OCI-LY7 (cell line): ENCODE data around the gene GRIK1. TPM values are rescaled to one million over a fixed set of nuclear protein-coding genes. Genes with fewer than 3 reads are reported as not detected.

Experiments
- BruUV-seq: library from RNA; stranded (reverse); fragments of 400-500 nt; replicated peaks from 2 replicates; lab custom pipeline; 2021; lab: Mats Ljungman, UMichigan
- CTCF ChIA-PET: fragments of 300-600 bp; sonication (Branson Sonifier 250); formaldehyde crosslinking; loops from one replicate; lab custom pipeline; 2022; ENCODE audit warnings: antibody characterized with exemption; ENCODE audit not compliant: unreplicated experiment; lab: Charles Lee
- POLR2A ChIA-PET: fragments of 300-600 bp; sonication (Branson Sonifier 250); formaldehyde crosslinking; loops from one replicate; lab custom pipeline; 2022; ENCODE audit warnings: antibody characterized with exemption; lab: Charles Lee
- DNase-seq: peaks from one replicate; pipeline ENCODE4 v3.0.0-alpha.2; 2015; ENCODE audit warnings: low spot score
- H2AFZ ChIP-seq: fragments of 200-600 bp; sonication (generic), shearing (Covaris generic); 2 replicates; pipeline ENCODE4 v1.6.1; 2014; ENCODE audit warnings: mild to moderate bottlenecking, antibody characterized with exemption, low read length, moderate library complexity
- H3K27ac ChIP-seq: fragments of 200-600 bp; sonication (generic); 2 replicates; pipeline ENCODE4 v1.5.1; 2014; ENCODE audit warnings: mixed run types, low read depth, mild to moderate bottlenecking, moderate library complexity, low read length, inconsistent platforms; ENCODE audit not compliant: poor library complexity, severe bottlenecking
- H3K36me3 ChIP-seq: fragments of 200-600 bp; sonication (generic); 2 replicates; pipeline ENCODE4 v1.6.1; 2014; ENCODE audit warnings: mild to moderate bottlenecking, antibody characterized with exemption, low read length, moderate library complexity, mixed read lengths; ENCODE audit not compliant: insufficient read depth
- H3K4me1 ChIP-seq: fragments of 200-600 bp; sonication (generic); 2 replicates; pipeline ENCODE4 v1.5.1; 2014; ENCODE audit warnings: mild to moderate bottlenecking, low read length; ENCODE audit not compliant: insufficient read depth, poor library complexity, severe bottlenecking
- H3K4me2 ChIP-seq: fragments of 200-600 bp; sonication (generic); 2 replicates; pipeline ENCODE4 v1.6.1; 2014; ENCODE audit warnings: mild to moderate bottlenecking, low read length
- H3K4me3 ChIP-seq: fragments of 200-600 bp; sonication (generic); 2 replicates; pipeline ENCODE4 v1.5.1; 2014; ENCODE audit warnings: mild to moderate bottlenecking, low read depth, low read length; ENCODE audit not compliant: poor library complexity, severe bottlenecking
- H3K79me2 ChIP-seq: fragments of 200-600 bp; sonication (generic); 2 replicates; pipeline ENCODE4 v1.6.1; 2016; ENCODE audit warnings: low read depth, mild to moderate bottlenecking, low read length, moderate library complexity, mixed read lengths; ENCODE audit not compliant: insufficient read depth
- H3K9me2 ChIP-seq: fragments of 200-600 bp; sonication (generic); 2 replicates; pipeline ENCODE4 v1.6.1; 2016; ENCODE audit warnings: mild to moderate bottlenecking, low read length, mixed read lengths; ENCODE audit not compliant: insufficient read depth
- H3K9me3 ChIP-seq: fragments of 200-600 bp; sonication (generic); 2 replicates; pipeline ENCODE4 v1.6.1; 2014; ENCODE audit warnings: mild to moderate bottlenecking, mixed run types, low read length, mixed read lengths
- H4K20me1 ChIP-seq: fragments of 200-600 bp; sonication (generic); 2 replicates; pipeline ENCODE4 v1.6.1; 2014; ENCODE audit warnings: mild to moderate bottlenecking, antibody characterized with exemption, low read length, moderate library complexity, mixed read lengths; ENCODE audit not compliant: insufficient read depth
- CTCF ChIP-seq: fragments of 200-600 bp; sonication (generic); conservative IDR thresholded peaks from 2 replicates; pipeline ENCODE4 v1.5.1; 2014; ENCODE audit warnings: mild to moderate bottlenecking, antibody characterized with exemption, low read length, moderate library complexity, mixed read lengths
- EZH2phosphoT487 ChIP-seq: fragments of 200-600 bp; sonication (generic); IDR thresholded peaks from 2 replicates; pipeline ENCODE4 v1.6.1; 2018; ENCODE audit warnings: low read depth, borderline replicate concordance, mild to moderate bottlenecking, mixed run types, antibody characterized with exemption, low read length, moderate library complexity, mixed read lengths
- intact Hi-C: fragments of 100-400 bp; cut with micrococcal nuclease; formaldehyde crosslinking; loops from one replicate; pipeline ENCODE4 v1.10.0; 2022; ENCODE audit not compliant: unreplicated experiment
- total RNA-seq, 2 experiments: library from RNA; depleted of rRNA in 1 of 2; stranded (reverse); fragments of >200 nt in 1 of 2; shearing (Covaris generic) in 1 of 2; gene quantifications; 2 replicates each; pipeline ENCODE4 v1.2.3, GENCODE V29; 2014 to 2022

Gene GRIK1
- total RNA-seq, 2 experiments from 2014 or later: 4.1 TPM; not detected in 1

DNA sequence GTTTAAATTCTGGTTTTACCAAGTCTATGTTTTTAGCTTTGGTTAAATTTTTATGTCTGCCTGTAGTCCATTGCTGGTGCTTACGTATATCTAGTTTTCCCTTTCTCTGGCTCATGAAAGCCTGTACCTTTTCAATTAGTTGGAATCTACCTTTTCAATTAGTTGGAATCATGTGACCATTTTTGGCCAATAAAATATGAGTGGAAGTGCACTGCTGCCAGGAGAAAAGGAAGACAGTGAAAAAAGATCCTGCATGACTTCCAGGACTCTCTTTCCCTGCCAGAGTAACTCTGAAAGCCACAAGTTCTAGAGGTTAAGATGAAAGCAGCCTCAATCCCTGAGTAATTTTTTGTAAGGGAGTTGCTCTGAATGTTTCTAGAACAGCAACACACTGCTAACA, 2.2 kb upstream of the GRIK1 start:
- ChIA-PET CTCF (interaction anchor here (0.6 kb wide), 1 partner anchor 426 kb away, joined by 3 read pairs; no protein-coding TSS in a partner anchor), POLR2A (interaction anchor here (0.6 kb wide), 1 partner anchor 11 kb away, joined by 7 read pairs; no protein-coding TSS in a partner anchor)
- no peaks in the 10 kb centered on the region for H3K36me3 ChIP-seq
- H2AFZ ChIP-seq: no peak overlapping the region
- no peak overlapping the region for H3K27ac ChIP-seq
- intact Hi-C loops: no loop called here
- H3K4me3 ChIP-seq: no peak overlapping the region
- no peak for TF ChIP-seq CTCF
- TF ChIP-seq EZH2phosphoT487: no peak
- H3K4me2 ChIP-seq: no peak overlapping the region
- no peaks in the 10 kb centered on the region for H3K9me3 ChIP-seq
- H3K4me1 ChIP-seq: no peaks in the 10 kb centered on the region
- no TSS peak for BruUV-seq
- DNase-seq: no peak
- no peaks in the 10 kb centered on the region for H4K20me1 ChIP-seq
- no peaks in the 10 kb centered on the region for H3K79me2 ChIP-seq
- no peaks in the 10 kb centered on the region for H3K9me2 ChIP-seq

- intact Hi-C loops: no loop called here
- Histone ChIP-seq H3K4me3 (no peak overlapping the region), H4K20me1 (no peaks in the 10 kb centered on the region), H3K36me3 (no peaks in the 10 kb centered on the region), H3K79me2 (no peaks in the 10 kb centered on the region), H2AFZ (no peak overlapping the region), H3K9me3 (no peaks in the 10 kb centered on the region), H3K4me1 (no peaks in the 10 kb centered on the region), H3K4me2 (no peak overlapping the region), H3K9me2 (no peaks in the 10 kb centered on the region), H3K27ac (no peak overlapping the region)
- ChIA-PET CTCF (no interaction called here), POLR2A (no interaction called here)
- no TSS peak for BruUV-seq
- no peak for TF ChIP-seq CTCF
- no peak for TF ChIP-seq EZH2phosphoT487
- no peak for DNase-seq
Measured at GRCh38 chr21:29940991-29941390, 1.2 kb upstream of the GRIK1 start.

DNA sequence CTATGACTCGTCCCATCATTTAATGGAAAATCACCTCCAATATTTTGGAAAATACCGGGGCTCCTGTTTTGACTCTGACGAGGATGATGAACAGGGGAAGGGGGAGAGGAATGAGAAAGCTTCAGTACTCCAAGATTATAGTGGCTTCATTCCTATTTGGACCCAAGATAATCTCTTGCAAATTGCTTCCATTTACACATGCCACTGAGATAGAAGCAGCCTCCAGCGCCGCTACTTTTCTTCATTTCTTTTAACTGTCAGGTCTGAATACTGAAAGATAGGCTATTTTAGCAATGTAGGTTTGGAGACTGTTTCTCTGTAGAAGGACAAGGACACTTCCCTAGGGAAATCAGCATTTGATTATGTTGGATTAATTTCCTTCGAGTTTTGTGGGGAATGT, 565 bp upstream of the GRIK1 start:
- TF ChIP-seq CTCF (no peak), EZH2phosphoT487 (no peak)
- no peaks in the 10 kb centered on the region for H3K4me1 ChIP-seq
- H3K79me2 ChIP-seq: no peaks in the 10 kb centered on the region
- H3K36me3 ChIP-seq: no peaks in the 10 kb centered on the region
- intact Hi-C loops: no loop called here
- H3K9me3 ChIP-seq: no peaks in the 10 kb centered on the region
- no TSS peak for BruUV-seq
- no peaks in the 10 kb centered on the region for H3K9me2 ChIP-seq
- no peaks in the 10 kb centered on the region for H4K20me1 ChIP-seq
- H3K4me2 ChIP-seq: no peak overlapping the region
- CTCF ChIA-PET: no interaction called here
- no peak for DNase-seq
- no peak overlapping the region for H3K27ac ChIP-seq
- H3K4me3 ChIP-seq: no peak overlapping the region
- POLR2A ChIA-PET: no interaction called here
- H2AFZ ChIP-seq: no peak overlapping the region
